GM12878 (cell line): ENCODE measurements around the gene CLN6.

Experiments used
- BRCA1 ChIP-seq: IDR thresholded peaks from 2 replicates; pipeline ENCODE4 v1.6.1; 2011; ENCODE audit warnings: low read depth, low read length, improper control_type of control experiment
- CBX3 ChIP-seq: fragments of 200-600 bp; sonication (generic); IDR thresholded peaks from 2 replicates; pipeline ENCODE4 v1.6.1; 2016; ENCODE audit warnings: low read depth, borderline replicate concordance
- CTCF ChIP-seq, 3 experiments: IDR thresholded peaks in 2 of 3; conservative IDR thresholded peaks in 1 of 3; 2 replicates each; pipeline ENCODE4 v1.5.1; 2011; ENCODE audit warnings: low read depth in 3 of 3, low read length in 3 of 3, mild to moderate bottlenecking in 3 of 3, control low read depth in 2 of 3, moderate library complexity in 2 of 3, inconsistent platforms in 1 of 3, mixed read lengths in 1 of 3; ENCODE audit not compliant: control insufficient read depth in 2 of 3, insufficient read depth in 1 of 3; ENCODE audit errors: extremely low read depth in 1 of 3
- ETV6 ChIP-seq, 2 experiments: fragments of 450-650 bp in 1 of 2; IDR thresholded peaks in 1 of 2; conservative IDR thresholded peaks in 1 of 2; 2 replicates each; pipeline ENCODE4 v1.6.1; 2014; ENCODE audit warnings: antibody characterized with exemption in 1 of 2, borderline replicate concordance in 1 of 2, low read depth in 1 of 2, mild to moderate bottlenecking in 1 of 2, moderate library complexity in 1 of 2
- POLR2AphosphoS5 ChIP-seq: IDR thresholded peaks from 2 replicates; pipeline ENCODE4 v1.6.1; 2011; ENCODE audit warnings: mild to moderate bottlenecking, low read length, inconsistent platforms
- REST ChIP-seq: IDR thresholded peaks from 2 replicates; pipeline ENCODE4 v1.6.1; 2012; ENCODE audit warnings: mild to moderate bottlenecking, low read depth, low read length
- RFX5 ChIP-seq: IDR thresholded peaks from 2 replicates; pipeline ENCODE4 v1.6.1; 2011; ENCODE audit warnings: low read depth, low read length, improper control_type of control experiment
- SREBF2 ChIP-seq: IDR thresholded peaks from 2 replicates; pipeline ENCODE4 v1.6.1; 2012; ENCODE audit warnings: mild to moderate bottlenecking, low read length
- ZBTB40 ChIP-seq: fragments of 450-650 bp; IDR thresholded peaks from 2 replicates; pipeline ENCODE4 v1.6.1; 2016; ENCODE audit warnings: mild to moderate bottlenecking, moderate library complexity, borderline replicate concordance

GRCh38 chr15:68199340-68199739 lies 30.2 kb downstream of the CLN6 start:
- TF ChIP-seq POLR2AphosphoS5 (0 out of 2 replicates have a peak, but pooled peaks have one; percentile 50), CTCF (IDR thresholded peaks at IDR 0.05 in 2 of 3, conservative IDR thresholded peaks at IDR 0.05 in 1 of 3; ENCODE audit: control insufficient read depth in 2 of 3, extremely low read depth in 1 of 3, insufficient read depth in 1 of 3, low read depth in 3 of 3, low read length in 3 of 3) (no peak), CBX3 (no peak), SREBF2 (no peak), REST (no peak), BRCA1 (no peak), ZBTB40 (no peak), RFX5 (no peak), ETV6 (conservative IDR thresholded peaks at IDR 0.05 in 1 of 2, IDR thresholded peaks at IDR 0.05 in 1 of 2; ENCODE audit: borderline replicate concordance in 1 of 2, low read depth in 1 of 2) (no peak)
